Femur (tissue), 1 donor: ENCODE results near the gene LOXL1.
A peak's percentile ranks its signal among the peaks of the same experiment; 100 is the strongest.

Experiments
- DNase-seq: peaks from one replicate; pipeline ENCODE4 v3.0.0-alpha.2; 2017

Gene LOXL1

GRCh38 chr15:73941044-73941443, 14.8 kb downstream of the LOXL1 start:
- peak; percentile 29 for DNase-seq

GRCh38 chr15:73941449-73941848, 15.2 kb downstream of the LOXL1 start:
- DNase-seq = no peak

- peak; percentile 22 for DNase-seq
Measured at GRCh38 chr15:73941871-73942635, 15.8 kb downstream of the LOXL1 start.

- no peak for DNase-seq
Measured at GRCh38 chr15:73942751-73943270, 16.5 kb downstream of the LOXL1 start.

GRCh38 chr15:73944161-73945129, 18.2 kb downstream of the LOXL1 start:
- no peak for DNase-seq

GRCh38 chr15:73945130-73945508, 18.9 kb downstream of the LOXL1 start:
- no peak for DNase-seq

- DNase-seq = no peak
Measured at GRCh38 chr15:73946046-73946721, 19.9 kb downstream of the LOXL1 start.

GRCh38 chr15:73946795-73947370, 20.6 kb downstream of the LOXL1 start:
- no peak for DNase-seq

GRCh38 chr15:73947651-73948050, 21.4 kb downstream of the LOXL1 start:
- no peak for DNase-seq

- DNase-seq = no peak
Measured at GRCh38 chr15:73948396-73948795, 22.1 kb downstream of the LOXL1 start.

- no peak for DNase-seq
Measured at GRCh38 chr15:73948982-73949381, 22.7 kb downstream of the LOXL1 start.

GRCh38 chr15:73949496-73949895, 23.2 kb downstream of the LOXL1 start:
- DNase-seq = no peak

- DNase-seq = no peak
Measured at GRCh38 chr15:73950479-73950830, 24.2 kb downstream of the LOXL1 start.

- DNase-seq = peak; percentile 95
Measured at GRCh38 chr15:73950831-73951561, 24.7 kb downstream of the LOXL1 start.

- DNase-seq = peak; percentile 61
Measured at GRCh38 chr15:73951601-73952000, 25.3 kb downstream of the LOXL1 start.

GRCh38 chr15:73952171-73952912, 26.1 kb downstream of the LOXL1 start:
- peak; percentile 77 for DNase-seq

GRCh38 chr15:73952913-73953750, 26.9 kb downstream of the LOXL1 start:
- no peak for DNase-seq

- DNase-seq = no peak
Measured at GRCh38 chr15:73954188-73955145, 28.2 kb downstream of the LOXL1 start.

- DNase-seq = no peak
Measured at GRCh38 chr15:73955326-73955725, 29.1 kb downstream of the LOXL1 start.
